ENCODE results near the gene SMG1.
"Not testable (repeated sequence)": the region's sequence is repeated elsewhere in the genome, so short reads cannot be mapped to it uniquely, and the experiment has no call there.

SMG1 gene

DNA sequence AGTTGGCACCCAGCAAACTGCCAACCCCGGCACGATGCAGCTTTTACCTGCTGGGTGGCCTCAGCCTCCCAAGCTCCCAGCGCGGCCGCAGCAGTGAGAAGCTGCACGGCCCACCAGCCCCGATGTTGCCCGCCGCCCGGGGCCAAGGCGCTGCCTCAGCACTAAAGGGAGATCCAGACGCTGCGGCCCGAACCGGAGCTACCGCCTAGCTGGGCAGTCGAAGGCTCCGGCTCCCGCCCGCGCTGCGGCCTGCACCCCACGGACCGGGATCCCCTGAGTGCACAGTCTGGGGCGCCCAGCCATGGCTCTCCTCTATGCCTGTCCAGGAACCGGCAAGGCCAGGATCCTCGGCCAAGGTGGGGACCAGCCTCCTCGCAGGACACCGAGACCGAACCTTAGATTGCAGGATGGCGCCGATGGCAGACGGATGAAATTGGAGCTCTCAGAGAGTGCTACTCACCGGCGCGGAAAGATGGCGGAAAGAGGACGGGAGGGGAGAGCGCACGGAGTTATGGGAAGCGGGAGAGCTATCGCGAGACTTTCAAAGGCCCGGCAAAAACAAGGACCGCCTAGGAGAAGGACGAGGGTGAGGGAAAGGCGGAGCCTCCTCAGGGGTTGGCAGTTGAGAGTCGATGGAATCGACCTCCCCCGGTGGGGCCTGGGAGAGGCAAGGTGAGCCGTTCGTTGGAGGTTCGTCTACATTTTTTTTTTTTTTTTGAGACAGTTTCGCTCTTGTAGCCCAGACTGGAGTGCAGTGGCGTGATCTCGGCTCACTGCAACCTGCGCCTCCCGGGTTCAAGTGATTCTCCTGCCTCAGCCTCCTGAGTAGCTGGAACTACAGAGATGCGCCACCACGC, 136.1 kb downstream of the SMG1 start, which contains the start of gene RPS15A:
Gene RPS15A, minus strand, starts transcription at position 485 of the 857 bp plus-strand sequence. CDS start 1,221 bp downstream, outside the sequence.
- no peak for TF ChIP-seq ZFX (IDR thresholded peaks at IDR 0.05; ENCODE audit: borderline replicate concordance)
- TF ChIP-seq CTCF (IDR thresholded peaks at IDR 0.05) = no peak
- peak within 1 kb of the TSS; percentile 97 for H3K27ac ChIP-seq

GRCh38 chr16:18789515-18789849, 136.7 kb downstream of the SMG1 start:
- TF ChIP-seq CTCF (IDR thresholded peaks at IDR 0.05) = no peak
- no peak for TF ChIP-seq ZFX (IDR thresholded peaks at IDR 0.05; ENCODE audit: borderline replicate concordance)
- peak overlapping the region; percentile 97 for H3K27ac ChIP-seq

DNA sequence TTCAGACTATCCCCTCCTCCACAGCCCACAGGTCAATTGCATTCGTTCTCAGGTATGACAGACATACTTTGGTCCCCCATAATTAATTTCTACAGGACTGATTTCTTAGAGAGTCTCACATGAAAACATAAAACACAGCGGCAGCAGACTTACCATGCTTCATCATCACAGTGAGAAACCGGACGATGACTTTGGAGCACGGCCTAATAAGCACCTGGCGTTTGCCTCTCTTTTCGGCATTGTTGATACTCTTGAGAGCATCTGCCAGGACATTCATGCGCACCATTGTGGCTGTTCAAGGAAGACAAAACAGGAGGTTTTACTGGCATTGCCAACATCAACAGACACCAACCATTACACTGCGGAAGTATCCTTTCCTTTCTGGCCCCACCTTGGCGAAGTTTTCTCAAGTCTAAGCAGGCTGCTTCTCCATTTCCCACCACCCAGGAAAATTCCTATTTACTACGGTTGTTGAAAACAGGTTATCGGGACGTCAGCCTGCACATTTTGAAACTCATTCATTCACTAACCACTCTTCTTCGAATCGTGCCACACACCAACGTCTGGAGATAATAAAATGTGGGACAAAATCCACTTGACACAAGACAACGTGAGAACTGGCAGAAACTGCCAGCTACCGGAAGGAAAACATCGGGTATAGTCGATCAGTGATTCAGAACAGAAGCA, 137.2 kb downstream of the SMG1 start:
- TF ChIP-seq ZFX (IDR thresholded peaks at IDR 0.05; ENCODE audit: borderline replicate concordance) (no peak), CTCF (IDR thresholded peaks at IDR 0.05) (no peak)
- H3K27ac ChIP-seq = peak overlapping the region; percentile 97

DNA sequence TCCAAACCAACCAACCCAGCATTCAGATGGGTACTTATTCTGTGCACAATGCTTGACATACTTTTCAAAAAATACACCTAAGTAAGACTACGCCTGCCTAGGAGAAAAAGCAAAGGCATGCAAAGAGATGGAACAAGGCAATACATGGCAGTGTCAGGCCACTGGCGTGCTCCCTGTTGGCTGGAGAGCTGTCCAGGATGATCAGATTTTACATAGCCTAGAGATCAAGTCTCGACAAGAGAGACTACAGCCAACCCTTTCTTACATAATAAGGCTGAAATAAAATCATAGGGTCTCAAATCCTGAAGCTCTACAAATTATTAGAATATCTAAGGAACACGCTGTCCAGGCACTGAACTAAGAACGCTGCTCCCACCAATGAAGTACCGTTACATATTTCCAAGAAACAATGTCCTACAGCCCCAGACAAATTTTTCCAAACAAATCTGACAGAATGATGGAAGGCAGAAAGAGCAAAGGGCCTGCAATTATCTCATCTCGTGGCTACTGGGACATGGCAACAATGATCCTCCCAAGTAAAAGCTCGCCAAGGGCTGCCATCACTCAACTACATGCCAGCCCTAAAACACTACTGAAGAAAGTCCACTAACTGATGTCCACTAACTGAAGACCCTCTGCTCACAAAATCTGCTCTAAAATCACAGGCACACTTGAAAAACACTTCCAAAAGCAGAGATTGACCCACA, 141.1 kb downstream of the SMG1 start:
- no peak overlapping the region for H3K27ac ChIP-seq
- TF ChIP-seq ZFX (IDR thresholded peaks at IDR 0.05; ENCODE audit: borderline replicate concordance) (no peak), CTCF (IDR thresholded peaks at IDR 0.05) (no peak)

DNA sequence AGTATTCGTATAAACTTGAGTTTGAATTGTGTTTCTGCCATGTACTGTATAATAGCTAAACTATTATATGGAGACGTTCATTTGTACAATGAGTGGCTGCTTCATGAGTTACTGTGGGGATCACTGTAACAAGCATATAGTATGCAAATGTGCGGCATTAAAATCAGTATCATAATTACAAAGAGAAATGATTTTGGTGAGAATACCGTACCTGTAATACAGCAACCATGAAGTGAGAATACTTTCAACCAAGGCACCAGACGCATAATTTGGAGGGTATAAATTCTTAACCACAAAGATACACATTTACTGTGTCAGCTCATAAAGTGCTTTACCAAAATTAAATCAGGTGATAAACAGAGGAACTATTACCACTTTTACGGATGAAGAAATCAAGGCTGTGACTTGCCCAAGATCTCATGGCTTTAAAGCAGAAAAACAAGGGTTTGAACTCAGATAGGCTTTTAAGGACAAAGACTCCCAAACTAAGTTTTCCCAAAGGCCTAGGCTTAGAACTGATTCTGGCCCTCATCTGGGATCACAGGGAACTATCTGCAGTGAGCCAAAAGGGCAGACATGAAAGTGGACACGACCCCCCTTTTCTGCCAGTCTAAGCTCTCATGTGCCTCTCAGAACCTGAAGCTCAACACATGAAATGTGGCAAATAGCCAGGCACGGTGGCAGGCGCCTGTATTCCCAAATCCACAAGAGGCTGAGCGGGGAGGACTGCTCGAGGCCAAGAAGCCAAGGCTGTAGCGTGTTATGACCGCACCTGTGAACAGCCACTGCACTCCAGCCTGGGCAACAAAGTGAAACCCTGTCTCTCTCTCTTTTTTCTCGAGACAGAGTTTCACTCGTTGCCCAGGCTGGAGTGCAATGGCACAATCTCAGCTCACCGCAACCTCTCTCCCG, 142.5 kb downstream of the SMG1 start:
- H3K27ac ChIP-seq = no peak overlapping the region
- TF ChIP-seq CTCF (IDR thresholded peaks at IDR 0.05) (no peak), ZFX (IDR thresholded peaks at IDR 0.05; ENCODE audit: borderline replicate concordance) (no peak)

GRCh38 chr16:18782697-18783429, 143.3 kb downstream of the SMG1 start:
- TF ChIP-seq CTCF (IDR thresholded peaks at IDR 0.05) = no peak
- no peak for TF ChIP-seq ZFX (IDR thresholded peaks at IDR 0.05; ENCODE audit: borderline replicate concordance)
- no peak overlapping the region for H3K27ac ChIP-seq

DNA sequence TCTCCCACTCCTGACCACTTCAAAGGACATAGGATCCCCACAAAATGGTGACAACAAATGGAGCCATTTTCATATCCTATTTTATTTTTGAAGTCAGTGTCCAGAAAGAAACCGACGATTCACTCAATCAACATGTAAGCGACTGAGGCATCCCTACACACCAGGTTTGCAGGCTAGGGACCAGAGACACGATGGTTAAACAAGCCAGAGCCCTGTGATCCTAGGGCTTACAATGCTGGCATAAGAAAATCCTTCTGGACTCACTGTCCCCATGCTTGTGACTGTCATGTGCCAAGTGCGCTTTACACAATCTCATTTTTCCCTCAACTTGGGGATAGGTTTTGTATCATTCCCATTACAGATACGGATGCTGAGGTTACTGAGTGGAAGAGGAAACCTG, 145.0 kb downstream of the SMG1 start:
- not testable (repeated sequence) for H3K27ac ChIP-seq

DNA sequence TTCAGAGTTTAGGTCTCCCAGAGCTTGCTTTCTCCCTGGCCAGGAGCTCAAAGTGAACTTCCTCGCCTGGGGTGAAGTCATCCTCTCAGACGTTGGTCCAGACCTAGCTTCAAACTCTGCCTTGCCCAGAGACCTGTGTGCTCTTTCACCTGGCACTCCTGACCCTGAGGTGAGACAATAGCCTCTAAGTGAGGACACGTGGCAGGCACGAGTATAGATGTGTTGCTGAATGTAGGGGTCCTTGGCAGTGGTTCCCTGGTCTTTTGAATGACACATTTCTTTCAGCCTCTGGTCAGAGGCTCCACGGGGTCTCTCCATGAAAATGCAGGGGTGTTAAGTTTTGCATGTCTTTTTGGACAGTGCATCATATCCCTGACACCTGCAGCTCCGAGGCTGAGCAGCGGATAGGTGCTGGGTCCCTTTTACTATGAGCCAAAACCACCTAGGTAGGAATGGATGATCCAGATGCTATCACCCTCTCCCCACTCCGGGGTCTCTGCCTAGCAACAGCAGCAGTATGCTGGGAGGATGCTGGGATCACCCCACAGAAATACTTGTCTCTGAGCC, 145.7 kb downstream of the SMG1 start:
- not testable (repeated sequence) for H3K27ac ChIP-seq

DNA sequence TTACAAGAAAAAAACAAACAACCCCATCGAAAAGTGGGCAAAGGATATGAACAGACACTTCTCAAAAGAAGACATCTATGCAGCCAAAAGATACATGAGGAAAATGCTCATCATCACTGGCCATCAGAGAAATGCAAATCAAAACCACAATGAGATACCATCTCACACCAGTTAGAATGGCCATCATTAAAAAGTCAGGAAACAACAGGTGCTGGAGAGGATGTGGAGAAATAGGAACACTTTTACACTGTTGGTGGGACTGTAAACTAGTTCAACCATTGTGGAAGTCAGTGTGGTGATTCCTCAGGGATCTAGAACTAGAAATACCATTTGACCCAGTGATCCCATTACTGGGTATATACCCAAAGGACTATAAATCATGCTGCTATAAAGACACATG, 148.5 kb downstream of the SMG1 start:
- H3K27ac ChIP-seq = not testable (repeated sequence)

GRCh38 chr16:18776334-18776733, 149.9 kb downstream of the SMG1 start:
- not testable (repeated sequence) for H3K27ac ChIP-seq

Data from 22Rv1 (cell line).